GM12878 (cell line): ENCODE data around the gene POLD1. TPM values are rescaled to one million over a fixed set of nuclear protein-coding genes. Genes with fewer than 3 reads are reported as not detected.
"Not testable (repeated sequence)": the region's sequence is repeated elsewhere in the genome, so short reads cannot be mapped to it uniquely, and the experiment has no call there.

Source experiments
- ATAC-seq: fragments of 200-7000 bp; cut with Tn5 transposase; 3 replicates; pipeline ENCODE4 v1.9.1; 2020; ENCODE audit warnings: mild to moderate bottlenecking, moderate library complexity
- BruUV-seq: library from RNA; stranded (reverse); fragments of 400-500 nt; replicated peaks from 2 replicates; lab custom pipeline; 2021; lab: Mats Ljungman, UMichigan
- CTCF ChIA-PET: fragments of 300-600 bp; sonication (Branson Sonifier 250); formaldehyde crosslinking; extraction: SDS; loops from one replicate; lab custom pipeline; 2021; ENCODE audit warnings: inconsistent platforms; lab: Yijun Ruan, JAX
- POLR2A ChIA-PET: fragments of 350-600 bp; formaldehyde crosslinking; extraction: SDS; loops from one replicate; lab custom pipeline; 2021; ENCODE audit warnings: inconsistent platforms; lab: Charles Lee
- RAD21 ChIA-PET: fragments of 300-600 bp; sonication (Branson Sonifier 250); formaldehyde crosslinking; loops from one replicate; lab custom pipeline; 2023; ENCODE audit warnings: antibody characterized with exemption; ENCODE audit not compliant: unreplicated experiment; lab: Charles Lee
- SMC1A ChIA-PET: fragments of 300-600 bp; sonication (Branson Sonifier 250); formaldehyde crosslinking; loops from one replicate; lab custom pipeline; 2023; ENCODE audit not compliant: unreplicated experiment, uncharacterized antibody; lab: Charles Lee
- DNase-seq: peaks from one replicate; pipeline ENCODE4 v3.0.0-alpha.2; 2011; ENCODE audit warnings: low read depth, low spot score
- FAIRE-seq: peaks from 3 replicates; lab custom pipeline; 2011; peaks lifted over from hg19 to GRCh38; lab: Jason Lieb, UNC
- H2AFZ ChIP-seq: 2 replicates; pipeline ENCODE4 v1.6.0; 2011; ENCODE audit warnings: low read depth, low read length, control low read depth; ENCODE audit not compliant: control insufficient read depth
- H3K27ac ChIP-seq: 2 replicates; pipeline ENCODE4 v1.5.1; 2011; ENCODE audit warnings: control low read depth; ENCODE audit not compliant: control insufficient read depth, insufficient read depth
- H3K27me3 ChIP-seq, 2 experiments: replicated peaks in 1 of 2; 2 replicates each; pipeline versions ENCODE4 v1.6.0 to v1.6.1; 2011; ENCODE audit warnings: low read length in 1 of 2; ENCODE audit not compliant: control insufficient read depth in 2 of 2, insufficient read depth in 2 of 2
- H3K36me3 ChIP-seq, 2 experiments: 2 replicates each; pipeline ENCODE4 v1.5.1; 2011; ENCODE audit warnings: low read length in 1 of 2; ENCODE audit not compliant: control insufficient read depth in 2 of 2, insufficient read depth in 2 of 2
- H3K4me1 ChIP-seq: 2 replicates; pipeline ENCODE4 v1.6.1; 2011; ENCODE audit warnings: mild to moderate bottlenecking, low read length, moderate library complexity, mixed read lengths; ENCODE audit not compliant: control insufficient read depth, insufficient read depth
- H3K4me2 ChIP-seq: 2 replicates; pipeline ENCODE4 v1.6.0; 2011; ENCODE audit warnings: control low read depth; ENCODE audit not compliant: control insufficient read depth, insufficient read depth
- H3K4me3 ChIP-seq: fragments of 200-600 bp; sonication (generic); 2 replicates; pipeline ENCODE4 v1.5.1; 2016
- H3K79me2 ChIP-seq: 2 replicates; pipeline ENCODE4 v1.6.0; 2011; ENCODE audit warnings: low read length; ENCODE audit not compliant: control insufficient read depth, insufficient read depth
- H3K9ac ChIP-seq: 2 replicates; pipeline ENCODE4 v1.8.0; 2011; ENCODE audit warnings: low read length, control low read depth, mixed read lengths; ENCODE audit not compliant: control insufficient read depth, insufficient read depth
- H3K9me3 ChIP-seq: replicated peaks from 3 replicates; pipeline ENCODE4 v1.5.1; 2011; ENCODE audit warnings: mild to moderate bottlenecking, low read length; ENCODE audit not compliant: control insufficient read depth, insufficient read depth
- H4K20me1 ChIP-seq: 2 replicates; pipeline ENCODE4 v1.6.0; 2011; ENCODE audit not compliant: control insufficient read depth, insufficient read depth
- CHD1 ChIP-seq: IDR thresholded peaks from 2 replicates; pipeline ENCODE4 v1.6.1; 2012; ENCODE audit warnings: low read depth, low read length, improper control_type of control experiment
- E2F4 ChIP-seq: IDR thresholded peaks from 2 replicates; pipeline ENCODE4 v1.6.1; 2012; ENCODE audit warnings: low read depth, low read length, improper control_type of control experiment
- EED ChIP-seq: sonication (generic); IDR thresholded peaks from 2 replicates; pipeline ENCODE4 v1.6.1; 2016; ENCODE audit warnings: antibody characterized with exemption, low read depth
- HDGF ChIP-seq: fragments of 450-650 bp; IDR thresholded peaks from 2 replicates; pipeline ENCODE4 v1.6.1; 2016; ENCODE audit warnings: antibody characterized with exemption
- JUNB ChIP-seq: IDR thresholded peaks from 2 replicates; pipeline ENCODE4 v1.6.1; 2016; ENCODE audit warnings: antibody characterized with exemption, mild to moderate bottlenecking
- KLF5 ChIP-seq: fragments of 450-650 bp; IDR thresholded peaks from 2 replicates; pipeline ENCODE4 v1.6.1; 2014; ENCODE audit warnings: mild to moderate bottlenecking; ENCODE audit not compliant: partially characterized antibody
- PKNOX1 ChIP-seq: fragments of 450-650 bp; IDR thresholded peaks from 2 replicates; pipeline ENCODE4 v1.6.1; 2016; ENCODE audit warnings: mild to moderate bottlenecking
- POLR2A ChIP-seq: IDR thresholded peaks from 2 replicates; pipeline ENCODE4 v1.6.1; 2011; ENCODE audit warnings: low read depth, mild to moderate bottlenecking, low read length
- SMAD5 ChIP-seq: IDR thresholded peaks from 2 replicates; pipeline ENCODE4 v1.6.1; 2016; ENCODE audit warnings: antibody characterized with exemption, low read depth
- SMC3 ChIP-seq: IDR thresholded peaks from 2 replicates; pipeline ENCODE4 v1.6.1; 2011; ENCODE audit warnings: low read length, improper control_type of control experiment, borderline replicate concordance
- SPI1 ChIP-seq: IDR thresholded peaks from 2 replicates; pipeline ENCODE4 v1.6.1; 2011; ENCODE audit warnings: low read depth, mild to moderate bottlenecking, low read length, moderate library complexity, borderline replicate concordance; ENCODE audit not compliant: insufficient read depth
- SREBF1 ChIP-seq: IDR thresholded peaks from 2 replicates; pipeline ENCODE4 v1.6.1; 2012; ENCODE audit warnings: mild to moderate bottlenecking, low read length
- SREBF2 ChIP-seq: IDR thresholded peaks from 2 replicates; pipeline ENCODE4 v1.6.1; 2012; ENCODE audit warnings: mild to moderate bottlenecking, low read length
- YBX1 ChIP-seq: fragments of 450-650 bp; IDR thresholded peaks from 2 replicates; pipeline ENCODE4 v1.6.1; 2016; ENCODE audit warnings: antibody characterized with exemption
- ZBED1 ChIP-seq: IDR thresholded peaks from 2 replicates; pipeline ENCODE4 v1.6.1; 2016; ENCODE audit warnings: borderline replicate concordance
- WGBS: methylation state at CpG from one replicate; pipeline ENCODE4 v1.1.6; 2016; ENCODE audit warnings: low lambda C conversion rate; ENCODE audit not compliant: insufficient replicate concordance, insufficient coverage; ENCODE audit errors: missing lambda C conversion rate; 5-methylcytosine and 5-hydroxymethylcytosine counted together
- in situ Hi-C: fragments of 300-500 bp; cut with MboI; formaldehyde crosslinking; loops from 9 replicates; pipeline ENCODE4 v1.14.3; 2018; ENCODE audit warnings: mixed read lengths
- intact Hi-C: fragments of 100-400 bp; cut with micrococcal nuclease; formaldehyde crosslinking; loops from one replicate; pipeline ENCODE4 v1.14.2; 2022; ENCODE audit not compliant: unreplicated experiment
- polyA plus RNA-seq, 11 experiments: library from polyadenylated mRNA; depleted of rRNA in 4 of 11; unstranded in 6 of 11; stranded (reverse) in 5 of 11; fragments of >200 nt; fragmentation: Nextera tagmentation in 4 of 11; fragmentation: Illumina TruSeq in 1 of 11; extraction: Ambion mirVana in 4 of 11; extraction: Trizol in 1 of 11; gene quantifications; 1 replicate in 1 of 11; 2 replicates in 10 of 11; pipeline versions ENCODE4 v1.2.1 to v1.2.3, GENCODE V29; 2011 to 2016; ENCODE audit warnings: inconsistent platforms in 2 of 11, missing spikeins in 2 of 11, low read depth in 1 of 11
- total RNA-seq, 4 experiments: library from RNA; depleted of rRNA in 3 of 4; stranded (reverse); fragments of >200 nt in 3 of 4; fragmentation: Illumina TruSeq in 1 of 4; extraction: Trizol in 1 of 4; gene quantifications; 2 replicates each; pipeline versions ENCODE4 v1.2.1 to v1.2.3, GENCODE V29; 2013 to 2021
- TF ChIP-seq, protein P1 (sequence below): IDR thresholded peaks from 2 replicates; pipeline ENCODE4 v1.6.1; 2011; ENCODE audit warnings: low read depth, mild to moderate bottlenecking, low read length, moderate library complexity, borderline replicate concordance; ENCODE audit errors: extremely low read depth
- TF ChIP-seq, protein P2 (sequence below): IDR thresholded peaks from 2 replicates; pipeline ENCODE4 v1.6.1; 2012; ENCODE audit warnings: low read length, inconsistent platforms

Gene POLD1
- total and polyA plus RNA-seq, 10 of the 15 experiments (the other 5 are each of a cell fraction or from before 2014, with no cell fraction given): 0.76 to 165 (median 63.4) TPM

DNA sequence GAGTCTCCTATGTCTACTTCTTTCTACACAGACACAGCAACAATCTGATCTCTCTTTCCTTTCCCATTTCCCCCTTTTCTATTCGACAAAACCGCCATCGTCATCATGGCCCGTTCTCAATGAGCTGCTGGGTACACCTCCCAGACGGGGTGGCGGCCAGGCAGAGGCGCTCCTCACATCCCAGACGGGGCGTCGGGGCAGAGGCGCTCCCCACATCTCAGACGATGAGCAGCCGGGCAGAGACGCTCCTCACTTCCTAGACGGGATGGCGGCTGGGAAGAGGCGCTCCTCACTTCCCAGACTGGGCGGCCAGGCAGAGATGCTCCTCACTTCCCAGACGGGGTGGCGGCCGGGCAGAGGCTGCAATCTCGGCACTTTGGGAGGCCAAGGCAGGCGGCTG lies 6.8 kb downstream of the POLD1 start:
- H3K4me1 ChIP-seq, RAD21 ChIA-PET, BruUV-seq, SMC1A ChIA-PET, H2AFZ ChIP-seq, CTCF ChIA-PET, ATAC-seq, H3K4me3 ChIP-seq, H3K79me2 ChIP-seq, H3K9ac ChIP-seq, H4K20me1 ChIP-seq, DNase-seq, H3K4me2 ChIP-seq, H3K9me3 ChIP-seq, H3K27me3 ChIP-seq, intact Hi-C loops, H3K27ac ChIP-seq, FAIRE-seq, in situ Hi-C loops: not testable (repeated sequence)
- POLR2A ChIA-PET: interaction anchor here (0.6 kb wide), 1 partner anchor 43 kb away, joined by 5 read pairs; no protein-coding TSS in a partner anchor
- 98% methylated on average over 22 of the region's 23 CpGs for WGBS
- peaks cover 10 to 11% of the 10 kb centered on the region in 2 experiments; a peak in 3 of 4 replicates for H3K36me3 ChIP-seq

GRCh38 chr19:50392759-50393158 lies 8.6 kb downstream of the POLD1 start:
- Histone ChIP-seq H3K9ac (no peak overlapping the region), H3K79me2 (peaks cover 2% of the 10 kb centered on the region), H4K20me1 (no peaks in the 10 kb centered on the region), H3K4me3 (no peak overlapping the region), H2AFZ (no peak overlapping the region), H3K4me1 (no peaks in the 10 kb centered on the region), H3K27ac (no peak overlapping the region), H3K9me3 (no peaks in the 10 kb centered on the region), H3K27me3 (no peaks in the 10 kb centered on the region), H3K36me3 (peaks cover 2 to 4% of the 10 kb centered on the region in 2 experiments; a peak in 3 of 4 replicates), H3K4me2 (no peak overlapping the region)
- ATAC-seq (no peak), DNase-seq (no peak), FAIRE-seq (no peak)
- WGBS: 38% methylated on average over 5 of the region's 5 CpGs
- ChIA-PET CTCF (no interaction called here), SMC1A (no interaction called here), RAD21 (no interaction called here), POLR2A (interaction anchor here (0.6 kb wide), 1 partner anchor 340 kb away, joined by 3 read pairs; no protein-coding TSS in a partner anchor)
- in situ Hi-C loops: no loop called here
- intact Hi-C loops: no loop called here
- BruUV-seq: no TSS peak
- TF ChIP-seq CHD1 (no peak), POLR2A (no peak), E2F4 (no peak), SPI1 (no peak), SREBF2 (no peak), SREBF1 (no peak), SMC3 (no peak), HDGF (no peak), KLF5 (no peak), ZBED1 (no peak), PKNOX1 (no peak), JUNB (no peak), YBX1 (no peak), SMAD5 (no peak), EED (no peak)
- TF ChIP-seq, protein P1, sequence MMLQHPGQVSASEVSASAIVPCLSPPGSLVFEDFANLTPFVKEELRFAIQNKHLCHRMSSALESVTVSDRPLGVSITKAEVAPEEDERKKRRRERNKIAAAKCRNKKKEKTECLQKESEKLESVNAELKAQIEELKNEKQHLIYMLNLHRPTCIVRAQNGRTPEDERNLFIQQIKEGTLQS: no peak
- TF ChIP-seq, protein P2, sequence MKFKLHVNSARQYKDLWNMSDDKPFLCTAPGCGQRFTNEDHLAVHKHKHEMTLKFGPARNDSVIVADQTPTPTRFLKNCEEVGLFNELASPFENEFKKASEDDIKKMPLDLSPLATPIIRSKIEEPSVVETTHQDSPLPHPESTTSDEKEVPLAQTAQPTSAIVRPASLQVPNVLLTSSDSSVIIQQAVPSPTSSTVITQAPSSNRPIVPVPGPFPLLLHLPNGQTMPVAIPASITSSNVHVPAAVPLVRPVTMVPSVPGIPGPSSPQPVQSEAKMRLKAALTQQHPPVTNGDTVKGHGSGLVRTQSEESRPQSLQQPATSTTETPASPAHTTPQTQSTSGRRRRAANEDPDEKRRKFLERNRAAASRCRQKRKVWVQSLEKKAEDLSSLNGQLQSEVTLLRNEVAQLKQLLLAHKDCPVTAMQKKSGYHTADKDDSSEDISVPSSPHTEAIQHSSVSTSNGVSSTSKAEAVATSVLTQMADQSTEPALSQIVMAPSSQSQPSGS: no peak
